Panc1 (cell line): ENCODE measurements around the gene CHKB.

Experiments used
- POLR2AphosphoS5 ChIP-seq: IDR thresholded peaks from 2 replicates; pipeline ENCODE4 v1.6.1; 2012; ENCODE audit warnings: mild to moderate bottlenecking, low read depth, low read length, moderate library complexity
- SIN3A ChIP-seq: IDR thresholded peaks from 2 replicates; pipeline ENCODE4 v1.6.1; 2012; ENCODE audit warnings: low read depth, mild to moderate bottlenecking, low read length, moderate library complexity, borderline replicate concordance; ENCODE audit not compliant: insufficient read depth
- TCF7L2 ChIP-seq: IDR thresholded peaks from 2 replicates; pipeline ENCODE4 v1.6.1; 2011; ENCODE audit warnings: mild to moderate bottlenecking, low read depth, low read length, inconsistent platforms
- TF ChIP-seq, protein P1 (sequence below): fragments of 450-650 bp; IDR thresholded peaks from 2 replicates; pipeline ENCODE4 v1.5.1; 2017; ENCODE audit warnings: mild to moderate bottlenecking
- TF ChIP-seq, protein P2 (sequence below), 2 experiments: IDR thresholded peaks; 2 replicates each; pipeline ENCODE4 v1.6.1; 2011 to 2012; ENCODE audit warnings: low read depth in 2 of 2, control low read depth in 1 of 2, low read length in 1 of 2, mild to moderate bottlenecking in 1 of 2, moderate library complexity in 1 of 2; ENCODE audit not compliant: insufficient read depth in 1 of 2

DNA sequence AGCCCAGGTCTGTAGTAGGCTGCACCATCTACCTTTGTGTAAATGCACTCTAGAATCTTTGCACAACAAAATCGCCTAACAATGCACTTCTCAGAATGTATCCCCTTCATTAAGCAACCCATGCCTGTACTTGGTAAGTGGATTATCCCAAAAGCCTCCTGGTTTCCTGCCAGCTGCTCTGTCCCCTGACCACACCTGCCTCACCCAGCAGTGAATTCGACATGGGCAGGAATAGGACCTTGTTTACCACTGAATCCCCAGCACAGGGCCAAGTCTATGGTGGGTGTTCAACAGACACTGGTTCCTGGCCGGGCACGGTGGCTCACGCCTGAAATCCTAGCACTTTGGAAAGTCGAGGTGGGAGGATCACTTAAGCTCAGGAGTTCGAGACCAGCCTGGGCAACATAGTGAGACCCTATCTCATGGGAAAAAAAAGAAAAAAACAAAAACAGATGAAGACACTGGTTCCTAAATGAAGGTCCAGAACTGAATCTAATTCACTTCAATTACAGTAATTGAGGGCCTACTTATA, 14.9 kb downstream of the CHKB start:
- TF ChIP-seq, protein P1, sequence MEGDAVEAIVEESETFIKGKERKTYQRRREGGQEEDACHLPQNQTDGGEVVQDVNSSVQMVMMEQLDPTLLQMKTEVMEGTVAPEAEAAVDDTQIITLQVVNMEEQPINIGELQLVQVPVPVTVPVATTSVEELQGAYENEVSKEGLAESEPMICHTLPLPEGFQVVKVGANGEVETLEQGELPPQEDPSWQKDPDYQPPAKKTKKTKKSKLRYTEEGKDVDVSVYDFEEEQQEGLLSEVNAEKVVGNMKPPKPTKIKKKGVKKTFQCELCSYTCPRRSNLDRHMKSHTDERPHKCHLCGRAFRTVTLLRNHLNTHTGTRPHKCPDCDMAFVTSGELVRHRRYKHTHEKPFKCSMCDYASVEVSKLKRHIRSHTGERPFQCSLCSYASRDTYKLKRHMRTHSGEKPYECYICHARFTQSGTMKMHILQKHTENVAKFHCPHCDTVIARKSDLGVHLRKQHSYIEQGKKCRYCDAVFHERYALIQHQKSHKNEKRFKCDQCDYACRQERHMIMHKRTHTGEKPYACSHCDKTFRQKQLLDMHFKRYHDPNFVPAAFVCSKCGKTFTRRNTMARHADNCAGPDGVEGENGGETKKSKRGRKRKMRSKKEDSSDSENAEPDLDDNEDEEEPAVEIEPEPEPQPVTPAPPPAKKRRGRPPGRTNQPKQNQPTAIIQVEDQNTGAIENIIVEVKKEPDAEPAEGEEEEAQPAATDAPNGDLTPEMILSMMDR = no peak
- no peak for TF ChIP-seq POLR2AphosphoS5
- TF ChIP-seq TCF7L2 = no peak
- no peak for TF ChIP-seq SIN3A
- TF ChIP-seq, protein P2, sequence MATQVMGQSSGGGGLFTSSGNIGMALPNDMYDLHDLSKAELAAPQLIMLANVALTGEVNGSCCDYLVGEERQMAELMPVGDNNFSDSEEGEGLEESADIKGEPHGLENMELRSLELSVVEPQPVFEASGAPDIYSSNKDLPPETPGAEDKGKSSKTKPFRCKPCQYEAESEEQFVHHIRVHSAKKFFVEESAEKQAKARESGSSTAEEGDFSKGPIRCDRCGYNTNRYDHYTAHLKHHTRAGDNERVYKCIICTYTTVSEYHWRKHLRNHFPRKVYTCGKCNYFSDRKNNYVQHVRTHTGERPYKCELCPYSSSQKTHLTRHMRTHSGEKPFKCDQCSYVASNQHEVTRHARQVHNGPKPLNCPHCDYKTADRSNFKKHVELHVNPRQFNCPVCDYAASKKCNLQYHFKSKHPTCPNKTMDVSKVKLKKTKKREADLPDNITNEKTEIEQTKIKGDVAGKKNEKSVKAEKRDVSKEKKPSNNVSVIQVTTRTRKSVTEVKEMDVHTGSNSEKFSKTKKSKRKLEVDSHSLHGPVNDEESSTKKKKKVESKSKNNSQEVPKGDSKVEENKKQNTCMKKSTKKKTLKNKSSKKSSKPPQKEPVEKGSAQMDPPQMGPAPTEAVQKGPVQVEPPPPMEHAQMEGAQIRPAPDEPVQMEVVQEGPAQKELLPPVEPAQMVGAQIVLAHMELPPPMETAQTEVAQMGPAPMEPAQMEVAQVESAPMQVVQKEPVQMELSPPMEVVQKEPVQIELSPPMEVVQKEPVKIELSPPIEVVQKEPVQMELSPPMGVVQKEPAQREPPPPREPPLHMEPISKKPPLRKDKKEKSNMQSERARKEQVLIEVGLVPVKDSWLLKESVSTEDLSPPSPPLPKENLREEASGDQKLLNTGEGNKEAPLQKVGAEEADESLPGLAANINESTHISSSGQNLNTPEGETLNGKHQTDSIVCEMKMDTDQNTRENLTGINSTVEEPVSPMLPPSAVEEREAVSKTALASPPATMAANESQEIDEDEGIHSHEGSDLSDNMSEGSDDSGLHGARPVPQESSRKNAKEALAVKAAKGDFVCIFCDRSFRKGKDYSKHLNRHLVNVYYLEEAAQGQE (IDR thresholded peaks at IDR 0.05; ENCODE audit: insufficient read depth in 1 of 2, low read depth in 2 of 2, low read length in 1 of 2) = no peak
